HG03432 (cell line): ENCODE measurements around the gene TMEFF2.

Experiments used
- ATAC-seq: cut with Tn5 transposase; IDR thresholded peaks from one replicate; pipeline ENCODE4 v1.9.1; 2021; ENCODE audit warnings: mild to moderate bottlenecking, moderate library complexity; ENCODE audit not compliant: unreplicated experiment

The TMEFF2 gene

DNA sequence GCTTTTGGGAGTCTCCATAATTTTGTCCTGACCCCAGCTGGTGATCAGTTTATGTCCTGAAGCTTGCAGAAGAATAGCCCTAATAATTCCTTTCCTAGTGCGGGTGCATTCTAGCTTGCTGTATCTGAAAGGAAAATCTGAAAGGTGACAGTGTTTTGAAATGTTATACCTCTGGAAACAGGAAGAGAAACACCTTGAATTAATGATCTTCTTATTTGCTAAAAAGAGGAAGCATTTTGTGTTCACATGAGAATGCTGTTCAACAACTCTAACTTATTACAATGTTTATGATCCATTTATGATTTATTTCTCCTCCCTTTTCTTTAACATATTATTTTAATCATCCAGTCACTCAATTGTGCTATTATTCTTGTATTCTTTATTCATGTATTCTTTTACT is 280.9 kb downstream of the TMEFF2 start:
- ATAC-seq: no peak

- no peak for ATAC-seq
Measured at GRCh38 chr2:191912764-191913163, 282.0 kb downstream of the TMEFF2 start.

GRCh38 chr2:191910518-191910917 is 284.2 kb downstream of the TMEFF2 start:
- ATAC-seq: no peak

DNA sequence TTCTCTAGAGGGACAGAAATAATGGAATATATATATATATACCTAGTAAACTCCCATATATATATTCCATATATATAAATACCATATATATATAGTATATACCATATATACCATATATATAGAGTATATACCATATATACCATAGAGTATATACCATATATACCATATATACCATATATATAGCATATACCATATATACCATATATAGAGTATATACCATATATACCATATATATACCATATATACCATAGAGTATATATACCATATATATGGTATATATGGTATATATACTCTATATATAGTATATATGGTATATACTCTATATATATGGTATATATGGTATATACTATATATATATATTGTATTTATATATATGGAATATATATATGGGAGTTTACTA is 285.9 kb downstream of the TMEFF2 start:
- no peak for ATAC-seq

GRCh38 chr2:191907545-191907944 is 287.2 kb downstream of the TMEFF2 start:
- ATAC-seq: no peak

DNA sequence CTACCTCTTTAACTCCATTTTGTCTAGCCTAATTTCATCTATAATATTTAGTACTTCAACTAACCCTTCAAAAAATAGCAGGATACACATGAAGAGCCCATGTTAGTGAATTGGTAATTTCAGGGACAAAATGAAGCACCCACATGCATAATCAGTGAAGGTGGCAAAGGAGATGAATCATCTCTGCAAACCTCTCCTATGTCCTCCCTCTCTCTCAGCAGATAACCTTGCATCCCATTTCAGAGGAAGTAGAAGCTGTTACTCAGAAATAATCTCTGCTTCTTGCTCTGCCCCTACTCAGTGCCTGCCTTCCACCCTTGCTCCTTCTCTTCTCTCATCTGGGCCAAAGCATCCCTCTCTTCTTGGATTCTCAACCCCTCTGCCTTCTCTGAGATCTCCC is 287.6 kb downstream of the TMEFF2 start:
- no peak for ATAC-seq

- no peak for ATAC-seq
Measured at GRCh38 chr2:191905336-191905735, 289.4 kb downstream of the TMEFF2 start.

GRCh38 chr2:191901031-191901430 is 293.7 kb downstream of the TMEFF2 start:
- no peak for ATAC-seq

GRCh38 chr2:191899410-191899809 is 295.3 kb downstream of the TMEFF2 start:
- ATAC-seq: no peak
